GM19324 (cell line): Measurements from ENCODE around the gene ABCC9.
"Not testable (repeated sequence)": the region's sequence is repeated elsewhere in the genome, so short reads cannot be mapped to it uniquely, and the experiment has no call there.

Experiments used
- ATAC-seq: cut with Tn5 transposase; IDR thresholded peaks from one replicate; pipeline ENCODE4 v1.9.1; 2021; ENCODE audit warnings: mild to moderate bottlenecking, moderate library complexity; ENCODE audit not compliant: unreplicated experiment, low FRiP score

Gene ABCC9

DNA sequence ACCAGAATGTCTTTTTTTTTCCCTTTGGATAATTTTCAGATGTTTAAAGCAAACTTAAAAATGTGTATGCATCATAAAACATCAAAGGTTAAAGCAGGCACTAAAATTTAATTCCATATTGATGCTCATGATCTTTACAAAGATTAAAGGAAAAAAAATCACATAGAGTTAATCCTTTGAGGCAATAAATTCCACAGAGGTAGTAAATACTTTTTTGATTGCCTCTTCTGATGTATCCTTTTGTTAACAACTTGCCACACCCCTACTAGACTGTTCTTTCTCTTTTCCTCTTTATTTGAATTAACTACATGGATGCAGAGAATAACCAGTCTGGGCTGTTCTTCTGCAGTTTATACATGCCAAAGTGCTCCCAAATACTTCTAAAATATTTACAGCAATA lies 121.5 kb downstream of the ABCC9 start:
- no peak for ATAC-seq

DNA sequence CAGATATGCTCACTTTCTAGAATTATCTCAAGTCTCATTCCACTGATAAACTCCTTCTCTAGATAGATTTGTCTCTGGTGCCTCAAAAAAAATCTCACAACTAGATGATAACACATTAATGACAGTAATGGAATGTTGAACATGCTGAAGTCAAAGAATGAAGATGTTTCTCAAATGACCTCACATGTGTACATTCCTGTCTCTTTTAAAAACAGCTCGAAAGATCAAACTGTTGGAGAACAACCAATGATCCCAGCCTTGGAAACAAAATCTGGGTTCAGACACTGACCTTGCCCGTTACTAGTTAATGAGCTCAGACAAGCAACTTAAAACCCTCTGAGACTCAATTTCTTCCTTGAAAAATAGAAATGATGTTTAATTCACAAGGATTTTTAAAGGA lies 122.0 kb downstream of the ABCC9 start:
- no peak for ATAC-seq

DNA sequence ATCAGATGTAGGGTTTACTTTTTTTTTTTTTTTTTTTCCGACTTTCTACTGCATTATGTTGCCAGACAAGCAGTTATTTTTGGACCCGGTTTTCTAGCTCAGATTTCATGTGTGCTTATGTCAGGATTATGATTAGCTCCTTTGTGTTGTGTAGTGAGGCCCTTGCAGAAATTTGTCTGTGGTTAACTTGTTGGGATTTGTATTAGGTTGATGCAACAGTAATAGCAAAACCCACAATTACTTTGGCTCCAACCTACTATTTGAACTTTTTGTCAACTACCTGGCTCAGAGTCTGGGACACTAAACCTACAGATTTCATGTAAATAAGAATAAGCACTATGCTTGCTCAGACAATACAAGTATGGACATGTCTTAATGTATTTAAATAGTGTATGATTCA lies 122.6 kb downstream of the ABCC9 start:
- ATAC-seq: no peak

- ATAC-seq: no peak
Observed at GRCh38 chr12:21815306-21816062, 125.7 kb downstream of the ABCC9 start.

GRCh38 chr12:21814814-21815213 lies 126.4 kb downstream of the ABCC9 start:
- ATAC-seq: no peak

DNA sequence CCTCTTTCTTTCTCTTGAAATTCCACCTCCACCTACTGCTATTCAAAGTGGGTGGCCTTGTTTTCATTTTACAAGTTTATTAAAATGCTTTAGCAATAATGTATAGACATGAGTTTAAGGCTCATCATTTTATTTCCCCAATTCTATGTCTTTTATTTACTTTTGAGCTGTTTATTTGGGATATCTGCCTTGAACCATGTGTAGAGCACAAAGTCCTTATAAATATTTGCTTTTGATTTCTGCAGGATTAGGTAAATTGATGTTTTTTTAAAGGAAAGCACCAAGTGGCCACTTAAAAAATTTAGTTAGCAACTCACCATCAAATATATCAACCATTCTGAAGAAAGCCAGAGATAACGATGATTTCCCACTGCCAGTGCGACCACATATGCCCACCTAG lies 126.9 kb downstream of the ABCC9 start:
- no peak for ATAC-seq

DNA sequence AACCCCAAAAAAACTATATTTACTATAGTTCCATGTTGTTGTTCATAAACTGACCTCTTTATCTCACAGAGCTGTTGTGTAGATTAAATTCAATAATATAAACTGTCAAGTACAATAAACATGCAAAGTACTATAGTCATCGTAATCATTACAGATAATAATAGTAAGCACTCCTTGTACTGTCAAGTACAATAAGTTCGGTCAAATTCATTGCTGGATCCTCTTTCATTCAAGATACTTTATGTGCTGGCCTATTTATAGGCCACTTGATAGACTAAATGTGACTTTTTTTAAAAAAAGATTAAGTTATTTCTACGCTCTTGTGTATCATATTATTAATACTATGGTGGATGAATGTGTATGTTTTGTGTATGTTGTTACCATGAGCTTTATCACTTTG lies 127.5 kb downstream of the ABCC9 start:
- ATAC-seq: no peak

DNA sequence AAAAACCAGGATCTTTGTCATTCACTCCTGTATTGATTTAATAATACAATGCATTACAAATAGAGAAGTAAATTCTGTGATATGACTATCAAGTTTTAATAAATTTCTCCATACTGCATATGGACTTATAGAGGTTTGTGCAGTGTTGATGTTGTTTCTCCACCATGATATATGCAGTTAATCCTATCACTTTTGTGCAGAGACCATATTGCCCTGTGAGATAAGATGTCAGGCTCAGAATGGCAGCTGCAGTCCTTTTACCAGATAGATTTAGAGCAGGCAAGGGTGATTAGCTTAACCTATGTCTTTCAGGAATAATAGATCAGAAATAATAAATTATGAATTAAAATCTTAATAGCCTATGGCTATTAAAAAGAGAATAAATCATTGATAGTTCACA lies 128.1 kb downstream of the ABCC9 start:
- ATAC-seq: no peak

DNA sequence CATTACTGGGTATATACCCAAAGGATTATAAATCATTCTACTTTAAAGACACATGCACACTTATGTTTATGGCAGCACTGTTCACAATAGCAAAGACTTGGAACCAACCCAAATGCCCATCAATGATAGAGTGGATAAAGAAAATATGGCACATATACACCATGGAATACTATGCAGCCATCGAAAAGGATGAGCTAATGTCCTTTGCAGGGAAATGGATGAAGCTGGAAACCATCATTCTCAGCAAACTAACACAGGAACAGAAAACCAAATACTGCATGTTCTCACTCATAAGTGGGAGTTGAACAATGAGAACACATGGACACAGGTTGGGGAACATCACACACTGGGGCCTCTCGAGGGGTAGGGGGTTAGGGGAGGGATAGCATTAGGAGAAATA lies 128.9 kb downstream of the ABCC9 start:
- ATAC-seq: not testable (repeated sequence)

DNA sequence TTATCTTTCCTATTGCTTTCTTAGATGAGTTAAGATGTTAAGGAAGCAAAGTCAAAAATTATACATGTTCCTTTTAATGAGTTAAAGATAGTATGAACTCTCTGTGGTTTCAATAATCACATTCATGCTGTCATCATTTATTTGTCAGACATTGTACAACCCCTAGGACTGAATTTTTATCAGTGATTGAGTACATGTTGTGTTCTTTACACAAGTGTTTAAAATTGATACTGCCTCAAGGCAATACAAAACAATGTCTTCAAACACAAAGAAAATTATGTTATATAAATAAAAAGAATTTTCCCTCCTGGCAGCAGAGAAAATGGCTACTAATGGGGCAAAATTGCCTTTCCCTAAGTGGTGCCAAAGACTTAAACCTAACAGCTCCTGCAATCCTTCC lies 132.1 kb downstream of the ABCC9 start:
- ATAC-seq: no peak

GRCh38 chr12:21806255-21806654 lies 135.0 kb downstream of the ABCC9 start:
- no peak for ATAC-seq

- no peak for ATAC-seq
Observed at GRCh38 chr12:21801522-21802288, 139.5 kb downstream of the ABCC9 start.

- no peak for ATAC-seq
Observed at GRCh38 chr12:21800011-21800410, 141.2 kb downstream of the ABCC9 start.

DNA sequence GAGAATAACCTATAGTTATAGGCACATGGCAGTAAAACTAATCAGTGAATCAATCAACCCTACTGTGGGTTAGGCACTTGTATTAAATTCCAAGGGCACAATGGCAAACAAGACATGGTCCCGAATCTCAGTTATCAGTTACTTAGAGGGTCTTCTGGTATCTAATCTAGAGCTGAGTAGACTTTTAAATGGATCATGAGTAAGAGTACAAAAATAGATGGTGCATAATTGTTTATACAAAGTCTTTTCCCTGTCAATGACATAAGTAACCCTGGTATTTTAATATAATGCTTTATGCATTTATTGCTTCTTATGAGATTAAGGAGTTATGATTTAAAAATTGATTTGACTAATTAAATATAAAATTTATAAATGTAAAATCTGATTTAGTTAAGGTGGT lies 143.7 kb downstream of the ABCC9 start:
- no peak for ATAC-seq

GRCh38 chr12:21795648-21796328 lies 145.4 kb downstream of the ABCC9 start:
- ATAC-seq: no peak

GRCh38 chr12:21794807-21795595 lies 146.2 kb downstream of the ABCC9 start:
- not testable (repeated sequence) for ATAC-seq

GRCh38 chr12:21789687-21790086 lies 151.5 kb downstream of the ABCC9 start:
- ATAC-seq: not testable (repeated sequence)

DNA sequence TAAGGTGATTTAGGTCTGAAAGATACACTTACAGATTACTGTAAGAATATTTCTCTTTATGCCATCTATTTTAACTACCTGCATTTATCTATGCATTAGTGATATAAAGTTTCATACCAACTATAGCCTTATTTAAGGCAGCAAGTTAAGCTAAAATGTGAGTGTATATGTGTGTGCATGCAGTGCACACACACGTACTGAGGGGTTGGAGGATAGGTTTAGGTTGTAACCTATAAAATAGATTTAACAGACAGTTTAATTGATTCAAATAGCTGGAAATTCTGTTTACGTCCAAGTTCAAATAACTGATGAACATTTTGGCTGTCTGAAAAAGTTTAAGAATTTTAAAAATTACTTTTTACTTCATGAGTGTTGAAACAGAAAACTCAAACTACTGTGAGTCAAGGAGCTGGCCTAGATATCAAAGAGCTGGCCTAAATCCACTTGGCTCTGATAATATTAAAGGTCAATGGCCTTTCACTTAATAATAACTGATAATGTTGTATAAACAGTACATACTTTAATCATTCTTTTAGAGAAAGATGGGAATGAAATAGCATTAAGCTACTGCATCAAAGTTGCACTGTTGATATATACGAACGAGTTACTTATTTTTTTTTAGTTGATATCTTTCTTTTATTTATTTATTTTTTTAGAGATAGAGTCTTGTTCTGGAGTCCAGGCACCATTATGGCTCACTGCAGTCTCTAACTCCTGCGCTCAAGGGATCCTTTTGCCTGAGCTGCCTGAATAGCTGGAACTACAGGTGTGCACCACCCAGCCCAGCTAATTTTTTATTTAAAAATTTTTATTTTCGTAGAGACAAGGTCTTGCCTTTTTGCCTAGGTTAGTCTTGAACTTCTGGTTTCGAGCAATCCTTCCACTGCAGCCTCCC lies 152.9 kb downstream of the ABCC9 start:
- ATAC-seq: no peak

- no peak for ATAC-seq
Observed at GRCh38 chr12:21786041-21786531, 155.1 kb downstream of the ABCC9 start.
